DND-41 (cell line): ENCODE data around the gene IRF6.

Experiments
- EZH2 ChIP-seq: IDR thresholded peaks from 3 replicates; pipeline ENCODE4 v1.6.1; 2012; ENCODE audit warnings: borderline replicate concordance, low read depth, mild to moderate bottlenecking, moderate library complexity, low read length, inconsistent platforms; ENCODE audit not compliant: severe bottlenecking
- TF ChIP-seq, protein P1 (sequence below): IDR thresholded peaks from 2 replicates; pipeline ENCODE4 v1.5.1; 2012; ENCODE audit warnings: borderline replicate concordance, low read length, moderate library complexity, mild to moderate bottlenecking; ENCODE audit not compliant: poor library complexity, severe bottlenecking; ENCODE audit errors: extremely low read depth

DNA sequence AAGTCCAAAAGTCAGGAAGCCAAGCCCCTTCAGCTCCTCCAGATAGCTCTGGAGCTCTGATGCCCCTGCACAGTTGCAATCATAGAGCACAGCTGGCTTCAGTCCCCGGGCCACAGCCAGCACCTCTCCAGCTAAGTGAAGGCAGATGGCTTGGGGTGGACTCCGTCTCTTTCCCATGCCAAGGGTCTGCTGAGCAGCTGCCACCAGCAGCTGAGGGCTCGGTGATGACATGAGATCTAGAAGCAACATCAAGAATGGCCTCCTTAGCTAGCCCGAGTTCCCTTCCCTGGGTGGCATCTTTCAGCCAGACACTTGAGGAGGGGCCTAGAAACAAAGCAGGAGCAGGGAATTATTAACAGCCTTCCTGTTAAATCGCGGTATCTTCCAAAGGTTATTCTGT lies 22.6 kb downstream of the IRF6 start:
- TF ChIP-seq, protein P1, sequence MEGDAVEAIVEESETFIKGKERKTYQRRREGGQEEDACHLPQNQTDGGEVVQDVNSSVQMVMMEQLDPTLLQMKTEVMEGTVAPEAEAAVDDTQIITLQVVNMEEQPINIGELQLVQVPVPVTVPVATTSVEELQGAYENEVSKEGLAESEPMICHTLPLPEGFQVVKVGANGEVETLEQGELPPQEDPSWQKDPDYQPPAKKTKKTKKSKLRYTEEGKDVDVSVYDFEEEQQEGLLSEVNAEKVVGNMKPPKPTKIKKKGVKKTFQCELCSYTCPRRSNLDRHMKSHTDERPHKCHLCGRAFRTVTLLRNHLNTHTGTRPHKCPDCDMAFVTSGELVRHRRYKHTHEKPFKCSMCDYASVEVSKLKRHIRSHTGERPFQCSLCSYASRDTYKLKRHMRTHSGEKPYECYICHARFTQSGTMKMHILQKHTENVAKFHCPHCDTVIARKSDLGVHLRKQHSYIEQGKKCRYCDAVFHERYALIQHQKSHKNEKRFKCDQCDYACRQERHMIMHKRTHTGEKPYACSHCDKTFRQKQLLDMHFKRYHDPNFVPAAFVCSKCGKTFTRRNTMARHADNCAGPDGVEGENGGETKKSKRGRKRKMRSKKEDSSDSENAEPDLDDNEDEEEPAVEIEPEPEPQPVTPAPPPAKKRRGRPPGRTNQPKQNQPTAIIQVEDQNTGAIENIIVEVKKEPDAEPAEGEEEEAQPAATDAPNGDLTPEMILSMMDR = no peak
- TF ChIP-seq EZH2 = no peak
